Medulla oblongata (tissue), 1 donor: Measurements from ENCODE around the gene SIT1.
"Not testable (repeated sequence)": the region's sequence is repeated elsewhere in the genome, so short reads cannot be mapped to it uniquely, and the experiment has no call there.

ENCODE experiments used
- DNase-seq: peaks from one replicate; pipeline ENCODE4 v3.0.0-alpha.2; 2015; ENCODE audit errors: extremely low spot score

The SIT1 gene

GRCh38 chr9:35660966-35661415 lies 10.3 kb upstream of the SIT1 start:
- DNase-seq = peak; percentile 41

GRCh38 chr9:35659340-35659739 lies 8.6 kb upstream of the SIT1 start:
- no peak for DNase-seq

GRCh38 chr9:35658968-35659220 lies 8.2 kb upstream of the SIT1 start:
- DNase-seq = no peak

DNA sequence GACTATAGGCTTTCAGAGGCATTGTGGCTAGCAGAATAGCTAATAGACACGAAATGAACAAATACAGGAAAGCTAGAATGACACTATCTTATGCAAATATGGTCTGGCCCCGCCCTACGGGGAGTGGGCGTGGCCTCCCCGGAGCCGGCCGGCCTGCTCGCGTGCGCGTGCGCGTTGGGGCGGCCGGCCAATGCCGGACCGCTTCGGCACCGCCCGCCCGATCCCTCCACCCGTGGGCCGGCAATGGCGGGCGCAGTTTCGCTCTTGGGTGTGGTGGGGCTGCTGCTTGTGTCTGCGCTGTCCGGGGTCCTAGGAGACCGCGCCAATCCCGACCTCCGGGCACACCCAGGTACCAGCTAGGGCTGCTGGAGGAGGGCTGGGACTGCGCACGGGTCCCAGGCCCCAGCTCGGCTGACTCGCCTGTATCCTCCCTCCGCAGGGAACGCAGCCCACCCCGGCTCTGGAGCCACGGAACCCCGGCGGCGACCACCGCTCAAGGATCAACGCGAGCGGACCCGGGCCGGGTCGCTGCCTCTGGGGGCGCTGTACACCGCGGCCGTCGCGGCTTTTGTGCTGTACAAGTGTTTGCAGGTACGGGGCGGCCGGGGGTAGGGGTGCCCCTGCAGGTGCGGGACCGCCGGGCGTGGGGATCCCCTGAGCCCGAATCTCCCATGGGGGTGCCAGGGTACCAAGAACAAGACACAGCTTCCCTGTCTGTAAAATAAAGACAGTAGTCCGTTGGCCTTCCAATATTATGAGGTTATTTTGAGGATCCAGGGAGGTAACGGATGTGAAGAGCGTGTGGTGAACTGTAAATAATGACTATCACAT lies 7.6 kb upstream of the SIT1 start, which contains the start of gene CCDC107:
Gene CCDC107, plus strand, starts transcription at position 156 of the 831 bp plus-strand sequence. Its CDS starts 88 bp downstream, at position 244.
- DNase-seq = peak; percentile 96

- peak; percentile 99 for DNase-seq
Observed at GRCh38 chr9:35657546-35658136, 6.9 kb upstream of the SIT1 start, which contains the start of gene RMRP. RMRP (minus strand) TSS chr9:35658019.

DNA sequence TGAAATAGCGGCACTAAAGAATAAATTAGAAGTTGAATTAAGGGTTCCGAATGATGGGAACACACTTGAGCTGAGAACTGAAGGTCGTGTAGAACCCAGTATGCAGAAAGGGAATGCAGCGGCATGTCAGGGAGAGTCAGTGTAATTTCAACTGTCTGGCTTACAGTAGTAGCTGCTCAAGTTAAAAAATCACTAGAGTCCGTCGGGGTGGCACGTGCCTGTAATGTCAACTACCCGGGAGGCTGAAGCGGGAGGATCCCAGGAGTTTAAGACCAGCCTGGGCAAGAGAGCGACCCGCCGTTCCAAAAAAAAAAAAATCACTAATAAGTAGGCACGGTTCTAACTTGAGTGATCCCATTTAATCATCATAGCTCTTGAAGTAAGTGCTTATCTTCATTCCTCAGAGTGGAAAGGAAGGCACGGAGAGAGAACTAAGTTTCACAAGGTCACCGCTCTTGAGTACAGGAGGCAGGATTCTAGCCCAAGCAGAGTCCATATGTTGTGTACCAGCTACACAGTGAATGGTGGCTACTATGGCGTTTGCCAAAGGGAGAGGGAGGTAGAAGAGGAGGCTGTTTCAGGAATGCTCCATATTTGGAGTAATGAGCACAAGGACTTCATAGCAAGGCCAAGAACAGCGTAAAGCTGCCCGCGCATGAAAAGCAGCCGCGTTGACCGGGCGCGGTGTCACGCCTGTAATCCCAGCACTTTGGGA lies 6.3 kb upstream of the SIT1 start:
- no peak for DNase-seq

DNA sequence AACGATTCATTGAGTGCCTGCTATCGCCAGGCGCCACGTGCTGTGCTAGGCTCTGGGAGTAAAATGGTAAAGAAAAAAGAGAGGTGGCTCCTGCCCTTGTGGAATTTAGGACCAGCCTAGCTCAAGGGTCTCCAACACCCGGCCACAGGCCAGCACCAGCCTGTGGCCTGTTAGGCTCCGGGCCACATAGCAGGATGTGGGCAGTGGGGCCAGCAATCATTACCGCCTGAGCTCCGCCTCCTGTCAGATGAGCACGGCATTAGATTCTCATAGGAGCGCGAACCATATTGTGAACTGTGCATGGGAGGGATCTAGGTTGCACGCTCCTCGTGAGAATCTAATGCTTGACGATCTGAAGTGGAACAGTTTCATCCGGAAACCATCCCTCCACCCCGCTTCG lies 5.6 kb upstream of the SIT1 start:
- no peak for DNase-seq

- DNase-seq = no peak
Observed at GRCh38 chr9:35653611-35654010, 2.9 kb upstream of the SIT1 start.

DNA sequence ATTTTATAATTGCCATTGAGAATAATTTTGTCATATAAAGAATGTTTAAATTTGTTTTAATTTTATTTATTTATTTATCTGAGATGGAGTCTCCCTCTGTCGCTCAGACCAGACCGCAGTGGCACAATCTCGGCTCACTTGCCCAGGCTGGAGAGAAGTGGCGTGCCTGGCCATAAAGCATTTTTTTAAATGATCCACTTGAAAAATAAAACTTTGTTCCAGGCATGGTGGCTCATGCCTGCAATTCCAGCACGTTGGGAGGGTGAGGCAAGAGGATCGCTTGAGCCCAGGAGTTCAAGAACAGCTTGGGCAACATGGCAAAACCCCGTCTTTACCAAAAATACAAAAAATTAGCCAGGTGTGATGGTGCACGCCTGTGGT lies 2.1 kb upstream of the SIT1 start:
- no peak for DNase-seq

GRCh38 chr9:35651956-35652828 lies 1.5 kb upstream of the SIT1 start:
- no peak for DNase-seq

DNA sequence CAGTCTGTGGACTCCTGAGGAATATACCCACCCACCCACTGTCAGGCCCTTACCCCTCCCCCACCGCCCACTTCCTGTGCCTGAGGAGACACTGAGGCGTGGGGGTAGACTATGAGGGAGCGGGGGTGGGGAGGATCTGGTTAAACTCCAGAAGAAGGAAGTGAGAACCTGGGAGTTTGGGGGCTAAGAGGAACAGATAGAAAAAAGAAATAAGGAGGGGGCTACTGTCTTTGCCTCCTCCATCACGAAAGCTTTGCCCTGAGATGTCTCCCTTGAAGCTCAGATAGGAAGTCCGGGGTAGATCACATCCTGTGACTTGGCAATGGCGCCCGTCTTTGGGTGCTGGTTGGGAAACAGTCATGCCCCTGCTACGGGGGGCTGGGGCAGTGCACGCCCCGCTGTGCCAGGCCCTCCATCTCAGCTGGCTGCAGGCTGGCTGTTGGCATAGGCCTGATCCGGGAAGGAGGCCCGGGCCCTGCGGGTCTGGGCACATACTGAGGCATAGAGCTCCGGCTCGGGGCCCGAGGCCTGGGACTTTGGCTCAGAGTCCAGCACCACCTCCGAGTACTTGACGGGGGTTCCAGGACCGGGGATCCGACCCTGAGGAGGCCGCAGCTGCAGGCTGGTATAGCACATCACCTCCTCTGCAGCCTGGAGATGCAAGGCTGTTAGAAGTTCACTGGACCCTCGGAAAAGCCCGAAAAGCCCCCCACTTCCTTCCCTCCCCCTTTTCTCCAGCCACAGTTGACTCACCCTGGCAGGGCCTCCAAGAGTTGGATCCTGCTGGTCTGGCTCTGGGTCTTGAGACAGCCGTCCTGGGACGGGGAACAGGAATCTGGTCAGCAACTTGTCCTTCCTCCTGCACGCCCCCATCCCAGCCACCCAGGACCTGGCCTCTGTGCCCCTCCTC lies 1.0 kb downstream of the SIT1 start:
- peak; percentile 49 for DNase-seq

GRCh38 chr9:35646533-35647265 lies 4.0 kb downstream of the SIT1 start:
- peak; percentile 95 for DNase-seq

GRCh38 chr9:35646153-35646532 lies 4.6 kb downstream of the SIT1 start:
- peak; percentile 38 for DNase-seq

- DNase-seq = not testable (repeated sequence)
Observed at GRCh38 chr9:35645736-35646135, 5.0 kb downstream of the SIT1 start.

GRCh38 chr9:35643046-35643445 lies 7.7 kb downstream of the SIT1 start:
- no peak for DNase-seq

- DNase-seq = not testable (repeated sequence)
Observed at GRCh38 chr9:35641478-35641877, 9.3 kb downstream of the SIT1 start.

GRCh38 chr9:35640431-35640830 lies 10.3 kb downstream of the SIT1 start:
- DNase-seq = not testable (repeated sequence)

GRCh38 chr9:35639631-35640030 lies 11.1 kb downstream of the SIT1 start:
- no peak for DNase-seq

DNA sequence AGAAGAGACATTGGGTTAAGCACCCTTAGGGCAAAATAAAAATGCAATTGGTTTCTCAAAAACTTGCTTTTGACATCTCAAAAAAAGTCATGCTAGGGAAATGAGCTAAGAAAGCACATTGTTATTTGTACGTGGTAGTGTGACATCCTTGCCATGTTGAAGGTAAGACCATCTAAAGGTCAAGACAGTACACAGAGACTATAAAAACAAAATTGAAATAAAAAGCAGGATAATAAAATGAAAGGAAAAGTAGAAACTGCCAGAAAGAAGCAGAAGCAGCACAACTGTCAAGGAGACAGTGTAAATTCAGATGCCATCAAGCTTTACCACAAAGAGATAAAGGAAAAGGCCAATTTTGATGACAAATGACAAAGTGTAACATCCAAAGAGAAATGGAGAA lies 11.5 kb downstream of the SIT1 start:
- not testable (repeated sequence) for DNase-seq

DNA sequence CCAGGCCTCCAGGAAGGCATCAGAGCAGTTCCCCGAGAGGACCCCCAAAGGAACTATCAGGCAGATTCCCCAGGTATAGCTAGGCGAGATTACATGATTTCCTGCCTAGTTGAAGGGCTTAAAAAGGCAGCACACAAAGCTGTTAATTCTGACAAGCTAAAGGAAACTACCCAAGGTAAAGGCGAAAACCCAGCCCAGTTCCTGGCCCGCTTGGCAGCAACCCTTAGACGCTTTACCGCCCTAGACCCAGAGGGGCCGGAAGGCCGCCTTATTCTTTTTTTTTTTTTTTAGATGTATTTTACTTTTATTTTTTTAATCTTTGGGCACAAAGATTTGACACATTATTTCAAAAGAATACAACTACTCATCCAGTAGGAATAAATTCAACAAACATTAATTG lies 12.0 kb downstream of the SIT1 start:
- DNase-seq = not testable (repeated sequence)
